Omental fat pad (tissue), 4 donors: ENCODE measurements around the gene CADM1. TPM values are rescaled to one million over a fixed set of nuclear protein-coding genes. Genes with fewer than 3 reads are reported as not detected.

ENCODE experiments used
- ATAC-seq: fragments of 150-250 bp; one replicate; pipeline ENCODE4 v1.9.1; 2016; ENCODE audit warnings: mild to moderate bottlenecking, moderate library complexity; ENCODE audit not compliant: low FRiP score
- DNase-seq: peaks from one replicate; pipeline ENCODE4 v3.0.0-alpha.2; 2019; ENCODE audit warnings: low spot score
- CTCF ChIP-seq, 3 donors: fragments of 450-650 bp; IDR thresholded peaks; one replicate each; pipeline ENCODE4 v1.5.1; 2016 to 2017; ENCODE audit warnings: antibody characterized with exemption in 3 of 3, mild to moderate bottlenecking in 3 of 3, moderate library complexity in 2 of 3
- total RNA-seq, 4 donors: library from RNA; depleted of rRNA; stranded (reverse); fragments of >200 nt; gene quantifications; one replicate each; pipeline ENCODE4 v1.1.0, GENCODE V29; 2016

CADM1 gene
- total RNA-seq, 4 donors from 2014 or later: 5.8 to 27.9 (median 14.9) TPM

GRCh38 chr11:115544422-115544948 is 40.3 kb upstream of the CADM1 start:
- ATAC-seq (no peak), DNase-seq (no peak)
- TF ChIP-seq CTCF (IDR thresholded peaks at IDR 0.05): no peak

- no peak for TF ChIP-seq CTCF (IDR thresholded peaks at IDR 0.05)
- ATAC-seq (no peak), DNase-seq (no peak)
These were observed 37.3 kb upstream of the CADM1 start for GRCh38 chr11:115541518-115541917.

DNA sequence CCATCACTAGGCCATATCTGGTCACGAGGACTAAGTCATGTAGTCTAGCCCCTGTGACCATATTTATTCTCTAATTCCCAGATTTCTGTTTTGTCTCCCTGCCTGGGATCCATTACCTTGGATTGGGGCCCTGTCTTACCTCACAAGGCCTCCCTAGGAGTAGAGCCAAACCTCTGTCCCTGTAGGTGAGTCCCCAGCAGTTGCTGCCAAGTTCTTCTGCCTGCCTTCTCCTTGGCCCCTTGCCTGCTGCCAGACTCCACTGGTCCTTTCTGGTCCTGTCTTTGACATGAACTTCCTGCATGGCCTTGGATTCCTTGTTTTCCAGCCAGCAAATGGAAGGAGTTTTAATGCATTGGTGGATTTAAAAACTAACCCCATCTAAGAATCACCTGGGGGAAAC is 35.6 kb upstream of the CADM1 start:
- no peak for TF ChIP-seq CTCF (IDR thresholded peaks at IDR 0.05)
- DNase-seq (no peak), ATAC-seq (no peak)

DNA sequence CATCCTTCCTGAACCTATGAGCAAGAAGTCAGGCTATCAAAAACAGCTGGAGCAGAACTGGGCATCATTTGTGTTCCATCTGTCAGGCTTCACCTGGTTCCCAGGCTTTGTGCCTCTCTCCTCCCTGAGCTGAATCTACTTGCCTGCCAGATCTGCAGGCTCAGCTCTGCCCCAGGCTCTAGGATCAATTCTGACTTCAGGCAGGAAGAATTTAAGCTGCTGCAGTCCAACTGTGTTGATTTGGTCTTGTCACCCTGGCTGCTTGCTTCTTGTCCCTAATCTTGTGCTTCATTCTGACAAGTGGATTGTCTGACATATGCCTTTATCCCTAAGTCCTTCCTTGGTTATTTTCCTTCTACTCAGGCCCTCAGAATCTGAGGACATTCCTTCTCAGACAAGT is 31.6 kb upstream of the CADM1 start:
- ATAC-seq: no peak
- no peak for TF ChIP-seq CTCF (IDR thresholded peaks at IDR 0.05)
- DNase-seq: no peak

DNA sequence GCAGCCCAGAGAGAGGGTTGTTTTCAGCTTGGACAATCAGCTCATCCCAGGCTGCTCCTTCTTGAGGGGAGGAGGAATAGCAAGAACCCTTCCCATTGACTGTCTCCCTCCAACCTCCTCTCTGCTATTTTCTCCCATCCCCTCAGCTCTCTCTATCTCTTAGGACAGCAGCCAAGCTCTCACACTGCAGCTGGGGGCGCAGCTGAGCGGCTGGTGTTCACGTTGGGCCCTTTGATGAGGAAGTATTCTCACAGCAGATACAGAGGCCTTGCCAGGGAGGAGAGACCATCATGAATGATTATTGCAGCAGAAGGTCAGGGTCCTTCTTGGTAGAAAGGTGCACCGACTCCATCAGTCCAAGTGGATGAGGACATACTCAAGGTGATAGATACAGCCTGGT is 26.5 kb upstream of the CADM1 start:
- DNase-seq (no peak), ATAC-seq (no peak)
- TF ChIP-seq CTCF (IDR thresholded peaks at IDR 0.05): no peak

DNA sequence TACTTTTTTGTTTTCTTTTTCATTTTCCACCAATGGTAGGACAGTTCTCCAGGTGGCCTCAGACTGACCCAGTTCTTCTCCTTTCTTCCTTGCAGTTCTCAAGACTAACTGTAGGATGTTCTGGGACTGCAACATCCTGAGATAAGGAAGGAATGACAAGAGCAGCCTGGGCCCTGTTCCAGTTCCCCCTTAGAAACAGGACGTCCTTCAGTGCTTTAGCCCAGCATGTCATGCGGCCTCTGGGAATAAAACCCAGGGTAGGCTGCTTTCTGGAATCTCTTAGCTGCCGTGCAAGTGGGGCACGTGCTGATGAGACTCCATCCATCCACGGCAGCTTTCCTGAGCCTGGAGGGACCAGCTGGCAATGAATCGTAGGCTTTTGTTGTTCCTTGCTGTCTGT is 24.0 kb upstream of the CADM1 start:
- no peak for TF ChIP-seq CTCF (IDR thresholded peaks at IDR 0.05)
- DNase-seq: no peak
- no peak for ATAC-seq

DNA sequence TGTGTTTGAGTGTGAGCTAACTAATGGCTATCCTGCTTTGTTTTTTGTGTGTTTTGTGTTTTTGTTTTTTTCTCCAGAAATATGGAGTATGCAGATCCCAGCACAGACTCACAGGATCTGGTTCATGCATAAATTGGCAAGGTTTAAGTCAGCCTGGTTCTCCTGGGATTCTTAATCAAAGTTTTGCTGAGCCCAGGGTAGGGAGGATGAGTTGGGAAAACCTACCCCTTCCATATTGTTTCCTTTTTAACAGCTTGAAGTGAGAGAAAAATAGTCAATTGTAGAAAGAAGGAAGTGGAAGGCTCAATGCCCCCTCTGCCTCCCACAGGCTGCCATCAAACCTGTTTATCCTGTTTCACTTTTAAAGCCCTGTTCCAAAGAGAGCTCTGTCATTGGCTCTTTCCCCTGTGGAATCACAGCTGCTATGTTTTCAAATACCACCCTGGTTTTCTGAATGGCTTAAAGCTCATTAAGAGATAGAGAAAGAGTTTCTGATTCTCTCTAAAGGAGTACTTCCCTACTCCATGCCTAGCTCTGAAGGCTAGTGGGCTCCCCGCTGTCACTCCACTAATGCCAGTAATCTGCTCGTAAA is 23.4 kb upstream of the CADM1 start:
- no peak for TF ChIP-seq CTCF (IDR thresholded peaks at IDR 0.05)
- no peak for DNase-seq
- no peak for ATAC-seq
